Measurements from ENCODE around the gene C2orf72.

C2orf72 gene

DNA sequence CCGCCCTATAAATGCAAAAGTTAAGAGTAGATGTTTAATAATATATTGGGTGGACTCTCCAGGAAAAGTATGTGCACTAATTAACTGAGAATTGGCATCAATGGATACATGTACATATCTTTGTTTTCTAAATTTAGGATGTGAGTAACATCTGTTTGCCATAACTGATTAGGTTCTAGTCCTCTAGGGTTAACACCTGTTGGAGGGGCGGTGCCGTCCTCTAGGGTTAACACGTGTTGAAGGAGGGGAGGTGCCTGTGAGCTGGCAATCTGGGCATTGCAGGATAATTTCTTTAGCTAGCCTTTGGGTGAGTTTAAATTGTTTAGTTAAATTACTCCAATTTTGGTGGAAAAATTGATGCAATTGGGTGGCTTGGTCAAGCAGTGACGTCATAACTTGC, 56.6 kb downstream of the C2orf72 start:
- DNase-seq = no peak

DNA sequence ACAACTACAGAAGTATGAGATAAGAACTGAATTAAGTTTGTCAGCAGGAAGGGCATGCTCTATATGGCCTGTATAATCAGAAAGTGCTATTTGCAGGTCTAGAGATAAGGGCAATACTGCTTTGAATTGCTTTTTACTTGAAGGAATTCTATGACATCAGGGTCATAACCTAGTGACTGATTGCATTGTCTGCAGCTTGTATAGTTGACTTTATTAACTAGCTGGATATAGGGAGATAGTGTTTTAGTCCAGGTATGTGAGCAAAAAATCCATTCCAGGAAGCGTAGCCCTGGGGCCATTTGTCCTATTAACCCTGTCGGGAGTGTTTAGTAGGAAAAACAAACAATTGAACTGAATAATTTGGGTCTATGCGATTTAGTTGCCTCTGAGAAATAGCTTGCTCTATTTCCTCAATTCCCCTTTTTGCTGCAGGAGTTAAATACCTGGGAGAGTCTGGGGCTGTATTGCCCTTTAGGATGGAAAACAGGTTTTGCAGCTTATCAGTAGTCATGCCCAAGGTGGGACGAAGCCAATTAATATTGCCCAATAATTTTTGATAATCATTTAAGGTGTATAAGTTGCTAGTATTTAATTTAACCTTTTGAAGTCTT, 57.5 kb downstream of the C2orf72 start:
- DNase-seq = no peak
